RWPE1 (cell line): ENCODE measurements around the gene MYO9A.
"Not testable (repeated sequence)": the region's sequence is repeated elsewhere in the genome, so short reads cannot be mapped to it uniquely, and the experiment has no call there.

Source experiments
- CTCF ChIA-PET: fragments of 350-600 bp; sonication (Branson Sonifier 250); formaldehyde crosslinking; extraction: SDS; loops from one replicate; lab custom pipeline; 2021; lab: Yijun Ruan, JAX
- POLR2A ChIA-PET: fragments of 400-600 bp; formaldehyde crosslinking; extraction: SDS; loops from one replicate; lab custom pipeline; 2020; ENCODE audit warnings: antibody characterized with exemption; ENCODE audit not compliant: low non-redundant PET; lab: Yijun Ruan, JAX
- DNase-seq: peaks from one replicate; pipeline ENCODE4 v3.0.0; 2012; ENCODE audit warnings: low spot score
- H3K27ac ChIP-seq: fragments of 450-650 bp; 2 replicates; pipeline ENCODE4 v1.5.1; 2017
- TF ChIP-seq, protein P1 (sequence below): fragments of 450-650 bp; conservative IDR thresholded peaks from 2 replicates; pipeline ENCODE4 v1.5.1; 2017; ENCODE audit warnings: low read depth, mild to moderate bottlenecking

Gene MYO9A

DNA sequence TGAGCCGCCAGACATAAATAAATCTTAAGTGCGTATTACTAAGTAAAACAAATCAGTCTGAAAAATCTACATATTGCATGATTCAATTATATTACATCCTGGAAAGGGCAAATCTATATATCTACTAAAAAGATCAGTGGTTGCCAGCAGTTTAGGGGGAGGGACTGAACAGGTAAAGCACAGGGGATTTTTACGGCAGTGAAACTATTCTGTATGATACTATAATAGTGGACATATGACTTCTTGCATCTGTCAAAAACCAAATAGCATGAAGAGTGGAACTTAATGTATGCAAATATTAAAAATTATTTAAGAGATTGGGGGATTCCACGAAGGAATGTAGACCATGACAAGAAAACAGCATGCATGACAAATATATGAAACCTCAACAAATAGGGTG lies 111.6 kb downstream of the MYO9A start:
- H3K27ac ChIP-seq = no peak overlapping the region
- ChIA-PET CTCF (no interaction called here), POLR2A (no interaction called here)
- TF ChIP-seq, protein P1, sequence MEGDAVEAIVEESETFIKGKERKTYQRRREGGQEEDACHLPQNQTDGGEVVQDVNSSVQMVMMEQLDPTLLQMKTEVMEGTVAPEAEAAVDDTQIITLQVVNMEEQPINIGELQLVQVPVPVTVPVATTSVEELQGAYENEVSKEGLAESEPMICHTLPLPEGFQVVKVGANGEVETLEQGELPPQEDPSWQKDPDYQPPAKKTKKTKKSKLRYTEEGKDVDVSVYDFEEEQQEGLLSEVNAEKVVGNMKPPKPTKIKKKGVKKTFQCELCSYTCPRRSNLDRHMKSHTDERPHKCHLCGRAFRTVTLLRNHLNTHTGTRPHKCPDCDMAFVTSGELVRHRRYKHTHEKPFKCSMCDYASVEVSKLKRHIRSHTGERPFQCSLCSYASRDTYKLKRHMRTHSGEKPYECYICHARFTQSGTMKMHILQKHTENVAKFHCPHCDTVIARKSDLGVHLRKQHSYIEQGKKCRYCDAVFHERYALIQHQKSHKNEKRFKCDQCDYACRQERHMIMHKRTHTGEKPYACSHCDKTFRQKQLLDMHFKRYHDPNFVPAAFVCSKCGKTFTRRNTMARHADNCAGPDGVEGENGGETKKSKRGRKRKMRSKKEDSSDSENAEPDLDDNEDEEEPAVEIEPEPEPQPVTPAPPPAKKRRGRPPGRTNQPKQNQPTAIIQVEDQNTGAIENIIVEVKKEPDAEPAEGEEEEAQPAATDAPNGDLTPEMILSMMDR = no peak
- DNase-seq = no peak

DNA sequence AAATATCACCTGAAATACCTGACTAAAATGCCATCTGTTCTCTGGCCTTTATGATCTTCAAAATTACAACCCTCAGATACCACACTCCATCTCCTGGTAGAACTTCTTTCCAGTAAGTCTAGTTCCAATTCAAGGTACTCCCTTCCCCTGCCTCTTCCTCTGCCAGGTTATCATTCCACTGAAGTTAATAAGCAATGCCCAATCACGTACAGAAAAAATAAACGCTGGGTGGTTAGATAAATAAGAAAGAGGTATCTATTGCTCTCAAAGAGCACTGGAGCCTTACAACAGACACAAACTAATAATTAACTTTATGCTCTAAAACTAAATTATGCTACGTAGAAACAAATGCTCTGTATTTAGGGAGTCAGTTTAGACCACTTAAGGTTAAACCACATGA lies 112.5 kb downstream of the MYO9A start:
- H3K27ac ChIP-seq = no peak overlapping the region
- ChIA-PET CTCF (no interaction called here), POLR2A (no interaction called here)
- TF ChIP-seq, protein P1 = no peak
- DNase-seq = no peak

GRCh38 chr15:71999807-72000206 lies 118.1 kb downstream of the MYO9A start:
- ChIA-PET POLR2A (no interaction called here), CTCF (no interaction called here)
- TF ChIP-seq, protein P1 = no peak
- H3K27ac ChIP-seq = no peak overlapping the region
- DNase-seq = no peak

- CTCF ChIA-PET = interaction anchor here (0.5 kb wide), 1 partner anchor 1230 kb away, joined by 3 read pairs; no protein-coding TSS in a partner anchor
- POLR2A ChIA-PET, DNase-seq, H3K27ac ChIP-seq: not testable (repeated sequence)
Observed at GRCh38 chr15:71998717-71999116, 119.2 kb downstream of the MYO9A start.

DNA sequence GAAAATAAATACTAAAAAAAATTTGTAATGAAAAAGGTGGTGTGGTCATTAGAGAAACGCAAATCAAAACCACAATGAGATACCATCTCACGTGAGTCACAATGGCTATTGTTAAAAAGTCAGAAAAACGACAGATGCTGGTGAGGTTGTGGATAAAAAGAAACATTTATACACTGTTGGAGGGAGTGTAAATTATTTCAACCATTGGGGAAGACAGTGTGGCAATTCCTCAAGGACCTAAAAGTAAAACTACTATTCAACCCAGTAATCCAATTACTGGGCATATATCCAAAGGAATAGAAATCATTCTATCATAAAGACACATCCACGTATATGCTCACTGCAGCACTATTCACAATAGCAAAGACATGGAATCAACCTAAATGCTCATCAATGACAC lies 120.3 kb downstream of the MYO9A start:
- POLR2A ChIA-PET = no interaction called here
- no peak for DNase-seq
- TF ChIP-seq, protein P1 = no peak
- CTCF ChIA-PET = no interaction called here
- no peak overlapping the region for H3K27ac ChIP-seq

- no peak overlapping the region for H3K27ac ChIP-seq
- ChIA-PET POLR2A (no interaction called here), CTCF (no interaction called here)
- no peak for DNase-seq
- TF ChIP-seq, protein P1 = no peak
Observed at GRCh38 chr15:71975816-71976150, 142.2 kb downstream of the MYO9A start.

GRCh38 chr15:71974211-71974610 lies 143.7 kb downstream of the MYO9A start:
- TF ChIP-seq, protein P1 = no peak
- ChIA-PET CTCF (no interaction called here), POLR2A (no interaction called here)
- H3K27ac ChIP-seq = no peak overlapping the region
- no peak for DNase-seq
